ENCODE results near the gene PSG4. TPM values are rescaled to one million over a fixed set of nuclear protein-coding genes. Genes with fewer than 3 reads are reported as not detected.
"Not testable (repeated sequence)": the region's sequence is repeated elsewhere in the genome, so short reads cannot be mapped to it uniquely, and the experiment has no call there.

Gene PSG4
- total and polyA plus RNA-seq, 2 of the 8 experiments (the other 6 are each of a cell fraction or from before 2014, with no cell fraction given): not detected

- H2BK20ac ChIP-seq (ENCODE audit: low read length); H3K23ac ChIP-seq (ENCODE audit: insufficient read length); H3K79me1 ChIP-seq (ENCODE audit: low read depth, low read length); H3K4me1 ChIP-seq (replicated peaks in 1 of 4; ENCODE audit: control insufficient read depth in 3 of 4, insufficient read depth in 4 of 4, low read length in 3 of 4); H3K18ac ChIP-seq (ENCODE audit: extremely low read depth, low read length); H2BK5ac ChIP-seq (ENCODE audit: low read depth, low read length); H2BK120ac ChIP-seq (replicated peaks; ENCODE audit: low read depth, low read length); H4K5ac ChIP-seq (ENCODE audit: insufficient read length, low read depth, low read length); H3K27me3 ChIP-seq (replicated peaks in 1 of 4; ENCODE audit: control insufficient read depth in 3 of 4, extremely low read depth in 1 of 4, insufficient read depth in 3 of 4, low read length in 3 of 4); H3K56ac ChIP-seq (replicated peaks; ENCODE audit: insufficient read length, low read depth, low read length); H4K20me1 ChIP-seq (replicated peaks in 1 of 2; ENCODE audit: control insufficient read depth in 1 of 2, insufficient read depth in 2 of 2, low read length in 2 of 2); H3K4me3 ChIP-seq (ENCODE audit: extremely low read depth in 1 of 4, insufficient read depth in 2 of 4, low read depth in 3 of 4, low read length in 4 of 4); H2BK15ac ChIP-seq (ENCODE audit: low read length); CTCF ChIA-PET (ENCODE audit: partially characterized antibody); H3K14ac ChIP-seq (ENCODE audit: insufficient read length); H4K8ac ChIP-seq (ENCODE audit: extremely low read depth, insufficient read depth, low read length); H3K9ac ChIP-seq (replicated peaks in 1 of 4; ENCODE audit: extremely low read depth in 1 of 4, low read depth in 3 of 4, low read length in 3 of 4); FAIRE-seq; DNase-seq (ENCODE audit: low read depth in 1 of 2, low spot score in 2 of 2); H2BK12ac ChIP-seq (ENCODE audit: low read depth, low read length); H3K36me3 ChIP-seq (ENCODE audit: control insufficient read depth in 2 of 4, insufficient read depth in 4 of 4, low read length in 3 of 4); H3K4me2 ChIP-seq (ENCODE audit: insufficient read depth in 1 of 2, low read depth in 2 of 2, low read length in 2 of 2); H3K4ac ChIP-seq (replicated peaks; ENCODE audit: insufficient read length, low read depth, low read length); H3K79me2 ChIP-seq (ENCODE audit: control insufficient read depth in 1 of 2, insufficient read depth in 2 of 2, low read length in 2 of 2); POLR2A ChIA-PET (ENCODE audit: partially characterized antibody); H2AFZ ChIP-seq (ENCODE audit: low read length); H3K27ac ChIP-seq (ENCODE audit: low read depth, low read length); H2AK5ac ChIP-seq (ENCODE audit: low read depth, low read length); H4K91ac ChIP-seq (replicated peaks; ENCODE audit: insufficient read length, low read length); H3K23me2 ChIP-seq (ENCODE audit: low read depth, low read length): not testable (repeated sequence)
- H3K9me3 ChIP-seq (ENCODE audit: insufficient read depth in 2 of 2, low read depth in 1 of 2, low read length in 1 of 2): peaks cover 7 to 54% of the 10 kb centered on the region in 2 experiments
- WGBS, 2 experiments (ENCODE audit: extremely low coverage in 1 of 2, insufficient coverage in 1 of 2, insufficient read length in 1 of 2, insufficient replicate concordance in 2 of 2, low coverage in 1 of 2, low lambda C conversion rate in 2 of 2, missing lambda C conversion rate in 1 of 2): 42% methylated on average over 1 of the region's 1 CpG; no CpG with 5 or more reads in 1 of the 2 experiments
Measured at GRCh38 chr19:43179569-43180147, 25.8 kb downstream of the PSG4 start.

- H3K27ac ChIP-seq (ENCODE audit: low read depth, low read length); H2BK20ac ChIP-seq (ENCODE audit: low read length); H3K14ac ChIP-seq (ENCODE audit: insufficient read length); H3K79me1 ChIP-seq (ENCODE audit: low read depth, low read length); CTCF ChIA-PET (ENCODE audit: partially characterized antibody); H3K27me3 ChIP-seq (replicated peaks in 1 of 4; ENCODE audit: control insufficient read depth in 3 of 4, extremely low read depth in 1 of 4, insufficient read depth in 3 of 4, low read length in 3 of 4); H4K20me1 ChIP-seq (replicated peaks in 1 of 2; ENCODE audit: control insufficient read depth in 1 of 2, insufficient read depth in 2 of 2, low read length in 2 of 2); H3K4me1 ChIP-seq (replicated peaks in 1 of 4; ENCODE audit: control insufficient read depth in 3 of 4, insufficient read depth in 4 of 4, low read length in 3 of 4); H3K56ac ChIP-seq (replicated peaks; ENCODE audit: insufficient read length, low read depth, low read length); H3K79me2 ChIP-seq (ENCODE audit: control insufficient read depth in 1 of 2, insufficient read depth in 2 of 2, low read length in 2 of 2); H2BK120ac ChIP-seq (replicated peaks; ENCODE audit: low read depth, low read length); H3K36me3 ChIP-seq (ENCODE audit: control insufficient read depth in 2 of 4, insufficient read depth in 4 of 4, low read length in 3 of 4); H4K91ac ChIP-seq (replicated peaks; ENCODE audit: insufficient read length, low read length); H3K4me3 ChIP-seq (ENCODE audit: extremely low read depth in 1 of 4, insufficient read depth in 2 of 4, low read depth in 3 of 4, low read length in 4 of 4); H3K9ac ChIP-seq (replicated peaks in 1 of 4; ENCODE audit: extremely low read depth in 1 of 4, low read depth in 3 of 4, low read length in 3 of 4); FAIRE-seq; H4K5ac ChIP-seq (ENCODE audit: insufficient read length, low read depth, low read length); H3K18ac ChIP-seq (ENCODE audit: extremely low read depth, low read length); H3K4ac ChIP-seq (replicated peaks; ENCODE audit: insufficient read length, low read depth, low read length); H4K8ac ChIP-seq (ENCODE audit: extremely low read depth, insufficient read depth, low read length); H3K23ac ChIP-seq (ENCODE audit: insufficient read length); H2AK5ac ChIP-seq (ENCODE audit: low read depth, low read length); POLR2A ChIA-PET (ENCODE audit: partially characterized antibody); H2BK15ac ChIP-seq (ENCODE audit: low read length); DNase-seq (ENCODE audit: low read depth in 1 of 2, low spot score in 2 of 2); H3K4me2 ChIP-seq (ENCODE audit: insufficient read depth in 1 of 2, low read depth in 2 of 2, low read length in 2 of 2); H2BK12ac ChIP-seq (ENCODE audit: low read depth, low read length); H3K23me2 ChIP-seq (ENCODE audit: low read depth, low read length); H2AFZ ChIP-seq (ENCODE audit: low read length); H2BK5ac ChIP-seq (ENCODE audit: low read depth, low read length): not testable (repeated sequence)
- 100% methylated on average over 1 of the region's 3 CpGs; no CpG with 5 or more reads in 1 of the 2 experiments for WGBS, 2 experiments (ENCODE audit: extremely low coverage in 1 of 2, insufficient coverage in 1 of 2, insufficient read length in 1 of 2, insufficient replicate concordance in 2 of 2, low coverage in 1 of 2, low lambda C conversion rate in 2 of 2, missing lambda C conversion rate in 1 of 2)
- H3K9me3 ChIP-seq (ENCODE audit: insufficient read depth in 2 of 2, low read depth in 1 of 2, low read length in 1 of 2): peaks cover 7 to 51% of the 10 kb centered on the region in 2 experiments; a peak in 3 of 4 replicates
Measured at GRCh38 chr19:43178577-43178976, 26.9 kb downstream of the PSG4 start.
